Measurements from ENCODE around the gene DKK3. TPM values are rescaled to one million over a fixed set of nuclear protein-coding genes. Genes with fewer than 3 reads are reported as not detected.

The DKK3 gene
- total RNA-seq, 1 donor = 94.3 TPM

DNA sequence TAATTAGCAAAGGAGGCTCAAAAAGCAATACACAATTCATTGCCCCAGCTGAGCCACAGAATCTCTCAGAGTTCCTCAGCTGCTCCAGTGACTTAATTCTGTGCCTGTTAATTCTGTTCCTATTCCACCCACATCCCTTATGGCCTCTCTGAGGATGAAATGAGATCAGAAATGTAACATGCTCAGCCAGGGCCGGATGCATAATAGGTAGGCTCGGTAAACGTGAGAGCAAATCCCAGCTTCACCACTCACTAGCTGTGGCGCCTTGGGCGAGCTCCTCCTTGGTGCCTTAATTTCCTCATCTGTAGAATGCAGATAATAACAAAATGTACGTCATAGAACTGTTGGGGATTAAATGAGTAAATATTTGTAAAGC, 42.8 kb upstream of the DKK3 start:
- no peak overlapping the region for H3K4me3 ChIP-seq (ENCODE audit: low read depth, low read length)
- TF ChIP-seq, protein P1, sequence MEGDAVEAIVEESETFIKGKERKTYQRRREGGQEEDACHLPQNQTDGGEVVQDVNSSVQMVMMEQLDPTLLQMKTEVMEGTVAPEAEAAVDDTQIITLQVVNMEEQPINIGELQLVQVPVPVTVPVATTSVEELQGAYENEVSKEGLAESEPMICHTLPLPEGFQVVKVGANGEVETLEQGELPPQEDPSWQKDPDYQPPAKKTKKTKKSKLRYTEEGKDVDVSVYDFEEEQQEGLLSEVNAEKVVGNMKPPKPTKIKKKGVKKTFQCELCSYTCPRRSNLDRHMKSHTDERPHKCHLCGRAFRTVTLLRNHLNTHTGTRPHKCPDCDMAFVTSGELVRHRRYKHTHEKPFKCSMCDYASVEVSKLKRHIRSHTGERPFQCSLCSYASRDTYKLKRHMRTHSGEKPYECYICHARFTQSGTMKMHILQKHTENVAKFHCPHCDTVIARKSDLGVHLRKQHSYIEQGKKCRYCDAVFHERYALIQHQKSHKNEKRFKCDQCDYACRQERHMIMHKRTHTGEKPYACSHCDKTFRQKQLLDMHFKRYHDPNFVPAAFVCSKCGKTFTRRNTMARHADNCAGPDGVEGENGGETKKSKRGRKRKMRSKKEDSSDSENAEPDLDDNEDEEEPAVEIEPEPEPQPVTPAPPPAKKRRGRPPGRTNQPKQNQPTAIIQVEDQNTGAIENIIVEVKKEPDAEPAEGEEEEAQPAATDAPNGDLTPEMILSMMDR (IDR thresholded peaks at IDR 0.05; ENCODE audit: insufficient read depth, low read length) = no peak
- DNase-seq (ENCODE audit: low read depth) = no peak

DNA sequence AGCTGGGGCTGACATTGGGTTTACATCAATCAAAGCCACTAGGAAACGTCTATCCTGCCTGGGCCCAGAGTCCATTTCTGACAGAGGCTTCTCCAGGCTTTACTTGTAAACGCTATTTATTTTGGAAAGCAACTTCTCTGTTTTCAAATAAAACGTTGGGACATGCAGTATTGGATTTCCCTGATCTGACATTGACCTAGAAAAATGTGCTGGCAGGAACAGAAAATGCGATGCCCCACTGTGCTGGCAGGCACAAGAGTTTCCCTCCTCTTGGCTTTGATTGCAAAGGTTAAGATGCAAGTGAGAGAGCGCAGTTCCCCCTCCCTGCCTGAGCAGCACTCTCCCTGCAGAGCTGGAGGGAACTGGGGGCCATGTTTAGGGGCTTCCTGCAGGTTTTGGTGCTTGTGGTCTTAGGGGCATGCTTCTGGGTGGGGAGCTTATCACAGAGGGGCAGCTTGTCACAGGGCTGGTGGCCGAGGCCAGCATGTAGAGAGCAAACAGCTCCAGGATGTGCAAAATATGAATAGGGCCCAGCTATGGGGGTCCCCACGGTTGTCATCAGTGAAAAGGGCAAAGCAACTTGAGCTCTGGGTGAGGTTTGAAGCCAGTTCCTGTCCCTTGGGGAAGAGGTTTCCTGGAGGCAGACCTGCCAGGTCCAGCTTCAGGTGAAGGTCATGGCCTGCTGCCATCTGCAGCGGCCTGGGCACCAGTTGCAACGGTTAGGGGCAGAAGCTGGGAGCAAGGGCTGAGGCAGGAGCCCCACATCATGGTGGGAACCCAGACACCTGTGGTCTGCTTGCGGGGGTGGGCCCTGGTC, 42.3 kb upstream of the DKK3 start:
- TF ChIP-seq, protein P1 (IDR thresholded peaks at IDR 0.05; ENCODE audit: insufficient read depth, low read length) = no peak
- H3K4me3 ChIP-seq (ENCODE audit: low read depth, low read length) = no peak overlapping the region
- DNase-seq (ENCODE audit: low read depth) = no peak

- TF ChIP-seq, protein P1 (IDR thresholded peaks at IDR 0.05; ENCODE audit: insufficient read depth, low read length) = no peak
- H3K4me3 ChIP-seq (ENCODE audit: low read depth, low read length) = no peak overlapping the region
- DNase-seq (ENCODE audit: low read depth) = no peak
Measured at GRCh38 chr11:12048936-12049790, 40.7 kb upstream of the DKK3 start.

DNA sequence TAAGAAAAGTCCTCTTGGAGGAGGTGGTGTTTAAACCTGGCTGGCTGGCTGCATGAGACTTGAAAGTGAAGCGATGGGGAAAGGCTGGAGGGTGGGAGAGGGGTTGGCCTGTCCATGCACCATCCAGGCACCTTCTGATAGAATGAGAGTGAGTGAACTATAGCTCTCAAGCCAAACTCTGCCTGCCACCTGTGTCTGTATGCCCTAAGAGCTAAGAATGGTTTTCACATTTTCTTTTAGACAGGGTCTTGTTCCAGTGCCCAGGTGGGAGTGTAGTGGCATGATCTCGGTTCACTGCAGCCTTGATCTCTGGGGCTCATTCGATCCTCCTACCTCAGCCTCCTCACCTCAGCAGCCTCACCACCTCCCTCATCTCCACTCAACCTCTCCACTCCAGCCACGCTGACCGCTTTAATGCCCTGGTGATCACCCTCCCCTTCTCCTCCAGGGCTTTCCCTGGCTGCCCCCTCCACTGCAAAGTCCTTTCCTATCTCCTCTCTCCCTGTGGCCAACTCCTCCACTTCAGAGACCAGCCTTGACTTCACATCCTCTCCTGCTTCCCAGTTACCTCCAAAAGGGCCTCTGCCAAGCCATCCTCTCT, 38.3 kb upstream of the DKK3 start:
- DNase-seq (ENCODE audit: low read depth) = no peak
- no peak overlapping the region for H3K4me3 ChIP-seq (ENCODE audit: low read depth, low read length)
- TF ChIP-seq, protein P1 (IDR thresholded peaks at IDR 0.05; ENCODE audit: insufficient read depth, low read length) = no peak

- TF ChIP-seq, protein P1 (IDR thresholded peaks at IDR 0.05; ENCODE audit: insufficient read depth, low read length) = no peak
- DNase-seq (ENCODE audit: low read depth) = no peak
- no peak overlapping the region for H3K4me3 ChIP-seq (ENCODE audit: low read depth, low read length)
Measured at GRCh38 chr11:12045914-12046635, 37.6 kb upstream of the DKK3 start.

- H3K4me3 ChIP-seq (ENCODE audit: low read depth, low read length) = no peak overlapping the region
- DNase-seq (ENCODE audit: low read depth) = no peak
- TF ChIP-seq, protein P1 (IDR thresholded peaks at IDR 0.05; ENCODE audit: insufficient read depth, low read length) = no peak
Measured at GRCh38 chr11:12044799-12045198, 36.4 kb upstream of the DKK3 start.

Measured in fibroblast of the aortic adventitia (primary cell).